ENCODE data around the gene NCAPG2.

- no peak for TF ChIP-seq CTCF (IDR thresholded peaks at IDR 0.05)
- TF ChIP-seq POLR2A (IDR thresholded peaks at IDR 0.05), result no peak
Measured at GRCh38 chr7:158741294-158741666, 36.7 kb upstream of the NCAPG2 start.
